GM18505 (cell line): Measurements from ENCODE around the gene EYA2.

Source experiments
- ATAC-seq: cut with Tn5 transposase; IDR thresholded peaks from one replicate; pipeline ENCODE4 v1.9.1; 2021; ENCODE audit not compliant: unreplicated experiment
- POLR2A ChIP-seq: IDR thresholded peaks from 4 replicates; pipeline ENCODE4 v1.6.1; 2011; ENCODE audit warnings: borderline replicate concordance; ENCODE audit not compliant: insufficient read depth, insufficient read length; ENCODE audit errors: extremely low read depth

The EYA2 gene

DNA sequence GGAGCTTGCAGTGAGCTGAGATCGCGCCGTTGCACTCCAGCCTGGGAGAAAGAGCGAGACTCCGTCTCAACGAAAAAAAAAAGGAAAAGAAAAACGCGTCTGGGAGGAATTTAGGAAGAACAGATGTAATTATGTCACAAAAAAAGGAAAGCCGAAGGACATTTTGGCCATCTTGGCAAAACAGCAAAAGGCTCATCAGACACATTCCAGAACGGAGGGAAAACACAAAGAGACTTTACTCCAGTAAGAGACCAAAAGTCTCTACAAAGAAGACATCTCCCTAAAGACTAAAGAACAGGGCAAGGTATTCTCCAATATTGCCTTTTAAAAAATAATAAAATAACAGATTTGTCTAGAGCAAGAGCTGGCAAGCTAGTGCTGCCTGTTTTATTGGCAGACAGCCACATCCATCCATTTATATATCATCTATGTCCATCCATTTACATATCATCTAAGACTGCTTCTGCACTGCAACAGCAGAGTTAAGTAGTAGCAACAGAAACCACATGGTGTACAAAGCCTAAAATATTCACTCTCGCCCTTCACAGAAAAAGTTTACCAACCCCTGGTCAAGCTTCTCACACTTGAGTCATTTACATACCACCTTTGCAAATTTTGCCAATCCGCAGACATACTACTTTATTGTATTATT is 328.0 kb downstream of the EYA2 start:
- no peak for ATAC-seq
- TF ChIP-seq POLR2A = no peak

DNA sequence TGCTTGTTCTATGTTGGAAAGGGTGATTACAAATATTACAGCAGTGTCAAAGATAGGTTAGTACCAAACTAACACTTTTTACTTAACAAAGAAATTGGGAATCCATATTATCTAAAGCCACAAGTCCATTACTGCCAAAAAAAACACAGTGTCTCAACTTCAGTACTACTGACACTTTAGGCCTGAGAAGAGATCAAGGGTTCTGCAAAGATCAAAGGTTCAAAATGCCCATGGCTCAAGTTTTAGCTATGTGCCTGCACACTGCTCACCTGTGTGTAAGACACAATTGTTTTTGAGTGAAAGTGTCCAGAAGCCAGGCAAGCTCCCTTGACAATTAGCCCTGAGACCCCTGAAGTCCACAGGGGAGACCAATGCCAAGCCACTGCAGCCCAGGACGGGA is 329.3 kb downstream of the EYA2 start:
- TF ChIP-seq POLR2A = no peak
- no peak for ATAC-seq

DNA sequence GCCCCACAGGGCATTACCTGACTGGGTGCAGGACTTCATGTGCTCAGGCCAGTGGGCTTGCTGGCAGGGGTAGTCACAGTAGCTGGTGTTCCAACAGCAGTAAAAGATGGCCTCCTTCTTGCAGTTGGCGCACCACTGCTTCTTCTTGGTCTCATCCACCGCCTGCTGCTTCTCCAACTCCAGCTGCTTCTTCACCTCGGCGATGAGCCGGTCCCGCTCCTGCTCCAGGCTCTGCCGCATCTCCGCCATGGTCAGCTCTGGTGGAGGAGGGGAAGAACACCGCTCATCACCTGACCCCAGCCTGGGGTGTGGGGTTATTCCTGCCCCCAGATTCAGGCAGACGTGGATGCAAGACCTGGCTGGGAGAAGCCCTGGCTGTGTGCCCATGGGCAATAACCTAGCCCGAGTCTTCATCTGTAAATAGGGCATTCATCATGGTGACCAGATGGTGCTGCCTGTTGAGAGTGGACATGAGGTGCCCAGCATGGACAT is 329.7 kb downstream of the EYA2 start:
- no peak for TF ChIP-seq POLR2A
- no peak for ATAC-seq

DNA sequence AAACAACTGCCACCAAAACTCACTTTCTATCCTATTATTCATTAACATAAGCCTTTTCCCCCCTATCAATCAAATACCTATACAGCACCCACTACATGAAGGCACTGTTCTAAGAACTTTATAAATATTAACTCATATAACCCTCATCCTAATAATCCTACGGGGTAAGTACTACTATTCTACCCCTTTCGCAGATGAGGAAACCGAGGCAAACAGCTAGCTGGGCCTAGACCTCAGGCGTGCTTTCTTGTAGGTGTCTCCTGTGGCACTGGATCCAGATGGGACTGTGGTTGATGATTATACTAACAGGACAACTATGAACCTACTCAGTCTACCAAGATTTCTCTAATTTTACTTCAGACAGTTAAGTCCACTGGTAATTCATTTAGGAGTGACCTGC is 330.2 kb downstream of the EYA2 start:
- TF ChIP-seq POLR2A = no peak

DNA sequence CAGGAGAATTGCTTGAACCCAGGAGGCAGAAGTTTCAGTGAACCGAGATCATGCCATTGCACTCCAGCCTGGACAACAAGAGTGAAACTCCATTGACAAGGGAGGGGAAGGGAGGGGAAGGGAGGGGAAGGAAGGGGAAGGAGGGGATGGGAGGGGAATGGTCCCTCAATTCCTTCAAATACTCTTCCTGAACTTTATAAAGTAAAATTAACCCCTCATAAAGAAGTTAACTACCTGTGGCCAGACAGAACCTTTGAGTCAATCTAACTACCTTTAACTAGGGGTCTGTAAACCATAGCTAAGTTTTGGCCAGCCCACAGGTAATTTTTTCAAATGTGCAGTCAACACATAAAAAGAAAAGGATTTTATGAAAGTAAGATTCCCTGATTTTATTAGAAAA is 330.8 kb downstream of the EYA2 start:
- no peak for ATAC-seq
- TF ChIP-seq POLR2A = no peak

More for the DNA sequence above, 330.2 kb downstream of the EYA2 start:
- no peak for ATAC-seq

DNA sequence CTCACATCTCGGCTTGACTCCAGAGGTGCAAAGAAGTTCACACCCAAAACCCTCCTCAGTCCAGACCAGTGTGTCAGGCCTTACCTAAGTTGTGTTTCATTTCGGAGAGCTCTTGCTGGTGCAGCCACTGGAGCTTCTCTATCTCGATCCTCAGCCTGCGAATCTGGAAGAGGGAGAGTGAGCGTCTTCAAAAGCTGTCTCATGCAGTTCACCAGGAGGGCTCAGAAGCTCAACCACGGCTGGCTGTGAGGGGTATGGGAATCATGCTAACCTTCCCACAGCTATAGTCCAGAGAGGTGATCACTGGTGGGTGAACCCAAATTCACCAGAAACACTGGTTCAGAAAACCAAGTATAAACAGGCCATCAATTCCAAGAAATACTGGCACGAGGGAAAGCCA is 332.5 kb downstream of the EYA2 start:
- no peak for TF ChIP-seq POLR2A

DNA sequence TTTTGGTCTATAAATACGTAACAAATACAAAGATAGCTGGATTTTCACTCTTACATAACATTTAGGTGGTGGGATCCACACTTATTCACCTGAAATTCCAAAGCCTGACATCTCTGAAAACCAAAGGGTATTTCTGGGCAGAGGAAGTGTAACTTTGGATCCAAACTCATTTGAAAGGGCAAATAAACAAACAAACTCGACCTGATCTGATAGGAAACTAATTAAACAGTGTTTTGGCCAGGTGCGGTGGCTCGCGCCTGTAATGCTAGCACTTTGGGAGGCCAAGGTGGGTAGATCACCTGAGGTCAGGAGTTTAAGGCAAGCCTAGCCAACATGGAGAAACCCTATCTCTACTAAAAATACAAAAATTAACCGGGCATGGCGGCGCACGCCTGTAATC is 332.9 kb downstream of the EYA2 start:
- no peak for TF ChIP-seq POLR2A
- no peak for ATAC-seq

More for the DNA sequence above, 332.5 kb downstream of the EYA2 start:
- no peak for ATAC-seq

DNA sequence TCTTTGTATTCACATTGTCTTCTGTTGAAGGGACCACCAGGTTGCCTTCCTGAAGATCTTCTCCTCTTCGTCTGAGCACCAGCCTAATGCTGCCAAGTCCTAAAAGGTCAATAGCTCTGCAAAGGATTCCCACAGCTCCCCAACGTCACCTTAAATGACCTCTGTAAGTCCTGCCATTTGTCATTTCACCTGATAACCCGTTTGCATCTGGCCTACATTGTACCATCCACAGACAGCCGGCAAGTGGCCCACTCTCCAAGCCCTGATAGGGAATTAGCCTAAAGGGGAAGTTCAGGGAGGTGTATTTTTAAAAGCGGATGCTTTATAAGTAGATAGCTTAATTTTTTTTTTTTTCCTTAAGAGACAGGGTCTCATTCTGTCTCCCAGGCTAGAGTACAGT is 334.0 kb downstream of the EYA2 start:
- no peak for TF ChIP-seq POLR2A
- no peak for ATAC-seq

DNA sequence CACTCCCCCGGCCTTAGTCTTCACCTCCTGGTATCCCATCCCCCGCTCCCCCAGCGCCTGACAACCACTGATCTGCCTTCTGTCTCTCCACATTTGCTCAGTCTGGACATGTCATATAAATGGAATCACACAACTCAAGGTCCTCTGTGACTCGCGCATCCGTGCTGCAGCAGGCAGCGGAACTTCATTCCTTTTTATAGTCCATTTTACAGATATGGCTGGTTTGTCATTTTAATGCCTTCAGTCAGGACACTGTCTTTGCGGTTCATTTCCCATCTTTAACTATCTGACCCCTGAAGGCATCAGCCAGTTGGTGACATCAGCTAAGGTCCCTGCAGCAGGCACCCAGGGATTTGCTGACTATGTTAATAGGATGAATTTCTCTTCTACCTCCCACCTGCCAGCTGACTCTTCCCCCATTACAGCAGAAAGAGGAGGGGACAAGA is 336.2 kb downstream of the EYA2 start:
- ATAC-seq = no peak
- TF ChIP-seq POLR2A = no peak

DNA sequence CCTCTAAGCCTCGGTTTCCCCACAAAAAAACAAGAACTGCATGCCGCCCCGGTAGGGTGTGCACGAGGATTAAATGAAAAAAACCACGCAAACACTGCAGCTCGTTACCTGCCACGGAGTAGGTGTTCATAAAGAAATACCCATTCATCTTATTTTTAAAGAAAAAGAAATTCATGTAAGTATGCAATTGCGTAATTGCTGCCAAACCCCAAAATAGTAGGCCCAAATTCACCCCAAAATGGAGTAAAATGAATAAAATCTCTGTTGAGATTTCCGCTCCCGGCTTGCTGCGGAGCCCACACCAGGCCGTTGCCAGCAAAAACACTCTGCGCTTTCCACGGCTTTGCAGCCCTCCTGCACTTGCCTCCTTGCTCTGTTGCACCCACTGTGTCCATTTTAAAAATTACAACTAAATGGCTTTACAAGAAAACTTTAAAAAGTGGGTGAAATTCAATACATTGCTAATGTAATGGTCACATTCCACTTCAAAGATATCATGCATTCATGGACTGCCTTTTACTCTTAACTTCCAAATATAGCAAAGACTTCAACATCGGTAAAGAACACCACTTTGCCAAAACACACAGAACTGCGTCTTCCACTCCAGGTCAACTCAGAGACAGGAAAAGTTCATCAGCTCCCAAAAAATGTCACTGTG is 336.9 kb downstream of the EYA2 start:
- TF ChIP-seq POLR2A = no peak
- ATAC-seq = no peak

DNA sequence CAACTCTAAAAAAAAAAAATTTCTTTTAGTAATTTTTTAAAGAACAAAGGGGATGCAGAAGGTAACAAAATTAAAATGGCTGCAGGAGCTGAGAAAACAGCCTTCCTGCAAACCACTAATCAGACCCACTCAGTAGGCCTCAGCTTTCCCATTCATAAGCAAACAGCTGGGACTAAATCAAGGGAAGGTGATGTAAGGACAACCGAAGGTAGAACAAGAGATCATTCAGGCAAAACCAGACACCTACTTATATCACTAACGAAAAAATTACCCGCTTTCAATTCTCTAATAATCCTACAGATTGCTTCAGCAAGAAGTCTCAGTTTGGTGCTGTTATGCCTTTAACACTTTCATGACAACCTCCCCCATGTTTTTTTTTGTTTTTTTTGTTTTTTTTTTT is 337.9 kb downstream of the EYA2 start:
- no peak for ATAC-seq
- no peak for TF ChIP-seq POLR2A

DNA sequence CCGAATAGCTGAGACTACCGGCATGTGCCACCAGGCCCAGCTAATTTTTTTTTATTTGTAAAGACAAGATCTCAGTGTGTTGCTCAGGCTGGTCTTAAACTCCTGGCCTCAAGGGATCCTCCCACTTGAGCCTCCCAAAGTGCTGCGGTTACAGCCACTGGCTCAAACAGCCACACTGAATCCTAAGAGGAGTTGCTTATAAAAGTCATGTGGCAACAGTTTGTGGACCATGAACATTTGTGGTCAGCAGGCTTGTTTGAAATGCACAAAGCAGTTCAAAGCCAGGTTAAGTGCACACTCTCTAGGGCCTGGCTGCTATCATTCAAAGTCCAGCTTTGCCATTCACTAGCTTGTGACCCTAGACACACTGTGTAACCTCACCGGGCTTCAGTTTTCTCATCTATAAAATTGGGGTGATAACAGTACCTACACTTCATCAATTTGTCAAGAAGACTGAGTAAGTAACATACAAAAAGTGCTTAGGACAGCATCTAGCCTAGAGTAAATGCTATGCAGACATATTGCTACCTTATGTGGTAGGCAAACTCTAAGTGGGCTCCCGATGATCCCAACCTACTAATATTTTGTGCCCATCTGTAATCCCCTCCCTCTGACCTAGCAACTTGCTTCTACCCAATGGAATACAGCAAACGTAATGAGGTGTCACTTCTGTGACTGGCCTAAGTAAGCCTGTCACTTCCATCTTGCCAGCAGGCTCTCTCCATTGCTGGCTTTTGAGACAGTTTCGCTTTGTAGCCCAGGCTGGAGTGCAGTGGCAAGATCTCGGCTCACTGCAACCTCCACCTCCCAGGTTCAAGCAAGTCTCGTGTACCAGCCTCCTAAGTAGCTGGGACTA is 338.9 kb downstream of the EYA2 start:
- no peak for ATAC-seq
- no peak for TF ChIP-seq POLR2A

DNA sequence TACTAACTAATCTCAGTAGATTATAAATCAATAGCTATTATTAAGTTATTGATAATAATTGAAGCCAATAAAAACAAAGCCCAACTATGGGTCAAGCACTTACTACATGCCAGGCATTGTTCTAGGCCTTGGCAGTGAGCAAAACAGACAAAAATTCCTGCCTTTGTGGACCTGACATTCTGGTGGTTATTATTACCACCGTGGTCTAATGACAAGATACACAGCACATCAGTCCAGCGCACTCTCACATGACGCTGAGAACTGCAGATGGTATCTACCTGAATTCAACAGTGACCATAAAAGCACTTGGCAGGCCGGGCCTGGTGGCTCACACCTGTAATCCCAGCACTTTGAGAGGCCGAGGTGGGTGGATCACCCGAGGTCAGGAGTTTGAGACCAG is 340.5 kb downstream of the EYA2 start:
- ATAC-seq = no peak
- TF ChIP-seq POLR2A = no peak
